Activated CD4-positive, alpha-beta T cell treated with anti-CD3 and anti-CD28 coated beads, Interleukin-2, amount 50 U/mL, for 24 hours (primary cell): ENCODE data around the gene CFAP54.
"Not testable (repeated sequence)": the region's sequence is repeated elsewhere in the genome, so short reads cannot be mapped to it uniquely, and the experiment has no call there.

ENCODE experiments used
- DNase-seq, 2 donors: peaks; one replicate each; pipeline ENCODE4 v3.0.0-alpha.2; 2020; ENCODE audit warnings: low read depth in 1 of 2, low spot score in 1 of 2

CFAP54 gene, protein sequence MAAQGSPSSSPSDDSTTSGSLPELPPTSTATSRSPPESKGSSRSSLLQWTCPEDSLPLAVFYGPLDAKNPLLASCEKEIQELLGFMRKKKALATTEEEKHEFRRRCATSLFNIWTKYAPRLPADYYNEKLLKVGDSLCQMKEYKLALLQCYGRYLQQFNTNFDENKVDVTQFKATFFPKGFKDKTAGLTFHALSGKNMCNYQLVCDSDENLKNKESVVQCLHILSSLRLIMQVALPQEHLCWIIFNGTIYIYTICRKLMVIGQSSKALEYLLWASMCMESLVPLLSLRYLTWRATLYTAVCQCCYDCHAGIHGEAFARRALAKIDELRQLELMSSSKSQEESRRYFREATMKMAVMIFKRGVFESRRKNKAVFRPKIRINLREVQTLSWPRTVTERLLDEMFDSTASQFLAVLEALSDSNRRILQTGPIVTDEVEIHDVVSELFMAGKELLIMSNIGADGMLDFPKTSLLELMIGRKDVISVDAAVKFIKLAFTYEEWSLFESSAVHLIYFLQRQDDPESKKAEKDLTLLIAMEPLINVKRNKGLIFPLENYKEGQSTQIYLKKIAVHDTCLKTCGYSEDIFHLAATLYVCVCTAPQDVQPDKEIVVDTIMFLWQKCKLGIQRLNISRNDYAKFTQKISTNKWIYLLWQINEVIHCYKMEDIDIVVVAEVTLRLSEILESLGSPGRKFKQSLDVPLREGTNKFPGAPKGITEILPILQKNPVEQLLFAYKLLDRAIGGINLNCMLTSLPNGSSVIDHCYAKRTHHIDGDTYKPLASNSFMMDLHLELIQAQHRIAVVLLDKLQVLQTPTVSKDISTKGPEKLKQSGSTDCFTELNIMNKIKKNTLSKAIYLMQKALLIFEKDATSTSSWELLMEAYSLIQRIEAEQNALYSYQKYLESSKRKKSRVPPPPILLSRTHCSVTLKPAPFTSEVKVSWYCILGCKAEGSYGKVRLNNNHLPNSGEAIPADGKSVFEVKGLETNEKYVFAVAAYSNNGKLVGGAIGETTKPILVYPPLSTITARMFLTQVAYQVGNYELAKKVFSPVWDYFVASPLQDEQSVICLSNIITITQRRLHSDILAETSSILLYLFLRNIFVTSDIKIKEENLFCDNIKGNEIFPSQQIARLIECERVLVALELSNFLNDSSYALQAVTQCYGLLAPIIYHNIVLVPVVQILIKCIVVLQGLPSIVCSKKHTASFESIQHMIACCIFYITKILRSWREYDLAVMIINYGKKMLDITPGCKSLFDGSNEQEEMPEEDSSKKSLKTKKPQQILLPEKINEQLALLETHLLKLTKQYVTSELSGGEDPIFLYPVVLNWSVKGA (N-terminal part only)

DNA sequence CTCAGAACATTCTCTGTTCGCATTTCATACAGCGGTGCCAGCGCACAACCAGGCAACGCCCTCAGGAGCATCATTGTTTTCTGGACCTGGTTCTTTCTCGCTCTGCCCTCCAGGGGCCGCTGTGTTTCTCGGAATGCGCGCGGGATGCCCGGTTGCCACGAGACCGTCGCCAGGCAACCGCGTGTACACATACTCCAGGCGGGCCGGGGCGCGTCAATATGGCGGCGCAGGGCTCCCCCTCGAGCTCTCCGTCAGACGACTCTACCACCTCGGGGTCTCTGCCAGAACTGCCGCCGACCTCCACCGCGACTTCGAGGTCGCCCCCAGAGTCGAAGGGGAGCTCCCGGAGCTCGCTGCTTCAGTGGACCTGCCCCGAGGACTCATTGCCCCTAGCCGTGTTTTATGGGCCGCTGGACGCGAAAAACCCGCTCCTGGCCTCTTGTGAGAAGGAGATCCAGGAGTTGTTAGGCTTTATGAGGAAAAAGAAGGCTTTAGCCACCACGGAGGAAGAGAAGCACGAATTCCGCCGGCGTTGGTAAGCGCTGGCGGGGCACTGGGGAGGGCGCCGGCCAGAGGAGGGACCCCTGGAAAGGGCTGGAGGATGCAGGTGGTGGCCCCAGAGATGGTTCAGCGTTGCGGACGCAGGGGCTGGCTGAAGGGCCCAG is at the start of gene CFAP54:
TSS of gene CFAP54 (plus strand) at position 186 of the 665 bp plus-strand sequence. CDS start at position 219, 33 bp downstream.
- peak; percentile 85 to 89 for DNase-seq

- no peak for DNase-seq
Measured at GRCh38 chr12:96441816-96442215, 47.6 kb upstream of the CFAP54 start.

- DNase-seq: no peak
Measured at GRCh38 chr12:96442906-96443305, 46.5 kb upstream of the CFAP54 start.

DNA sequence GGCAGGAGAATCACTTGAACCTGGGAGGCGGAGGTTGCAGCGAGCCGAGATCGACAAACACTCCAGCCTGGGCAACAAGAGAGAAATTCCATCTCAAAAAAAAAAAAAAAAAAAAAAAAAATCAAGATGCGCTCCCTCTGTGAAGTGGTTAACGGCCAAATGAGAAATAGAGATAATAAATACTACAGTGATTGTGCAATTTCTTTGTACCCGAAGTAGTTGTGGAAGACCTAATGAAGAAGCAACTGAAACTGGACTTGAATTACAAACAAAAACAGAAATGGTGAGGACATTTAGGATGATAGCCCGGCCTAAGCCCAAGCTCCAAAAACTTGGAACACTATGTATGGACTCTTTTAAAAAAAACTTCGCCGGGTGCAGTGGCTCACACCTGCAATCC is 45.0 kb upstream of the CFAP54 start:
- DNase-seq: no peak

- peak in 1 of 2 donors; percentile 66 for DNase-seq
Measured at GRCh38 chr12:96445691-96446583, 43.4 kb upstream of the CFAP54 start.

DNA sequence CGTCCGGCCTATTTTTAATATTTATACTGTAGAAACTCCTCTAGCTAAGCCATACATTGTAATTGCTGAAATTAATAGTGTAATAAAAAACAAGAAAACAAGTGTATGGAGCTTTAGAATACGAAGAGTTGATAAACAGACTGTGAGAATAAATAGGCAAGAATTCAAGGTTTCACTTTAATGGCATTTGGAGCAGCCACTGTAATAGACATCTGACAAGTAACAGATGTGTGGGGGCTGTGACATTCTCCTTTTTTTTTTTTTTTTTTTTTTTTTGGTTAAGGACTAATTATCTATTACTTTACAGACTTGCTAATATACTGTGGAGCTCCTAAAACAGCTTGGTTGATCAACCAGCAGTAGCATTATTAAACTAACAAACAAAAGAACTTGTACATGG is 42.1 kb upstream of the CFAP54 start:
- no peak for DNase-seq

GRCh38 chr12:96448300-96448699 is 41.1 kb upstream of the CFAP54 start:
- DNase-seq: no peak

DNA sequence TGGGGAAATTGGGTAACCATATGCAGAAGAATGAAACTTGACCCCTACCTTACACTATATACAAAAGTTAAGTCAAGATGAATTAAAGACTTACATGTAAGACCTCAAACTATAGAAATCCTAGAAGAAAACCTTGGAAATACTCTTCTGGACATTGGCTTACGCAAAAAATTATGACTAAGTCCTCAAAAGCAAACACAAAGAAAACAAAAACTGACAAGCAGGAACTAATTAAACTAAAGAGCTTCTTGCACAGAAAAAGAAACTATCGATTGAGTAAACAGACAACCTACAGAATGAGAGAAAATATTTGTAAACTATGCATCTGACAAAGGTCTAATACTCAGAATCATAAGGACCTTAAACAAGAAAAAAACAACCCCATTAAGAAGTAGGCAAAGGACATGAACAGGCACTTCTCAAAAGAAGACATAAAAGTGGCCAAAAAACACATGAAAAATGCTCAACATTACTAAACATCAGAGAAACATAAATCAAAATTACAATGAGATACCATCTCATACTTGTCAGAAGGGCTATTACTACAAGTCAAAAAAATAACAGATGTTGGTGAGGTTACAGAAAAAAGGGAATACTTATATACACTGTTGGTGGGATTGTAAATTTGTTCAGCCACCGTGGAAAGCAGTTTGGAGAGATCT is 37.0 kb upstream of the CFAP54 start:
- DNase-seq: no peak

DNA sequence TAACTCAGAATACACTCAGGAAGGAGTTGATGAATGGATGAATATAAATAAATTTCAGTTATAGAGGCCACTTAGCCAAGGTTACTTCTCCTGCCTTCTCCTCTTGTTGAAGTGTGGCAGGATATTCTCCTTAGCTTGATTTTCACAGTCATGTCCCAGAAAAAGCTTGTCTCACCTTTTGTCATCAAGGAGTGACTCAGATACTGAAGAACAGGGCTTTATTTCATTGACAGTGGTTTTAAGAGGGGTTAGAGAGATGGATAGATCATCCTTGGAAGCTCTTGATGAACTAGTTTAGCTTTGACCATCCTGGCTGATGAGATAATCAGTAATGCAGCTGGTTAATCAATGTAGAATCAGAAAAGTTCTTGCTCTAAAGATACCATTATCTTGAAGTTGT is 35.0 kb upstream of the CFAP54 start:
- DNase-seq: no peak

DNA sequence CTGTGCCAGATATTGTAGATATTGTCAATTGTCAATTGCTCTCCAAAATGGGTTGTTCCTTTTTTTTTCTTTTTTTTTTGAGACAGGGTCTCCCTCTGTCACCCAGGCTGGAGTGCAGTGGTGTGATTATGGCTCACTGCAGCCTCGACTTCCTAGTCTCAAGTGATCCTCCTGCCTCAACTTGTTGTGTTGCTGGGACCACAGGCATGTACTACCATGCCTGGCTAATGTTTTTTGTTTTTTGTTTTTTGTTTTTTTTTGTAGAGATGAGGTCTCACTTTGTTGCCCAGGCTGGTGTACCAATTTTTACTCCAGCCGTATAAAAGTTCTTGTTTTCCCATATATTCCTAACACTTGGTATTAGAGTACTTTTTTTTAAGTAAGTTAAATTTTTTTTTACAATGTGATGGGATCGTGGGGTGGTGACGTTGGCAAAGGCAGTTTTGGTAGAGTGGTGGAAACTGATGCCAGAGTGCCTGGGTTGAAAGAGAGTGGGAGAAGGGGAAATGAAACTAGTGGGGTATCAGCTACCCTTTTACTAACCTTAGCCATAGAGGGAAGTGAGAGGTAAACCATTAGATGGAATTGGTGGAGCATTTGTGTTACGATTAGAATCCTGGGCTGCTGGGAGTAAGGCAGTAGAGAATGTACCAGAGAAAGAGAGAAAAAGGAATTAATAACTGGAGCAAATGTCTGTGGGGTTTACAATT is 33.0 kb upstream of the CFAP54 start:
- DNase-seq: no peak

GRCh38 chr12:96457191-96457930 is 32.0 kb upstream of the CFAP54 start:
- DNase-seq: no peak

- not testable (repeated sequence) for DNase-seq
Measured at GRCh38 chr12:96459281-96459680, 30.1 kb upstream of the CFAP54 start.

DNA sequence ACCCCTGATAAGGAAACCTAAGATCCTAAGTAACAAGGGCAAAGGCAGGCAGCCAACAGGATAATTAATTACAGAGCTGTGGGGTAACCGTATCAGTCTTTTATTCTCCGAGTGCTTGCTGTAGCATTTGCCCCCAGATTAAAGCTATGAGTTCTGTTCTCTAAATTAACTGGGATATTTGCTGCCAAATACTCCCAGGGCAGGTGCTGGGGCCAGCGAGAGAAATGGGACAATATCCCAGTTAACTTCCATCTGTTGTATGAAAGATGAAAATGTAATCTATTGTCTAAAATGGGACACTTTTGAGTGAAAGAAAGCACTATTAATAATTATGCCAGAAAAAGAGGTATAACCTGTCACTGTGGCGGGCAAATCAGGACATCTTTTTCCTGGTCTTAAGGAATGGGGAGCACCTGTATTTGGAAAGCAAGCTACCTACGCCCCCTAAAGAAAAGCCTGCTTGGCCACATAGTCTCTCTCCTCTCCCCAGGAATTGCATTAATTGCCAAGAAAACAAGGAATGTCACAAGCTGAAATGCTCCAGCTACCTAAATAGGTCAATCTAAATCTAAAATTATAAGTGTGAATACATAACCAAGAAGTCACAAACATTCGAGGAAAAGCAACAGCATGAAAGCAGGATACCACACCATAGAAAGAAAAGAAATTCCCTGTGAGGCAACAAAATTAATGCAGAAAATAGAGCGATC is 26.7 kb upstream of the CFAP54 start:
- DNase-seq: no peak

- no peak for DNase-seq
Measured at GRCh38 chr12:96465896-96466295, 23.5 kb upstream of the CFAP54 start.

DNA sequence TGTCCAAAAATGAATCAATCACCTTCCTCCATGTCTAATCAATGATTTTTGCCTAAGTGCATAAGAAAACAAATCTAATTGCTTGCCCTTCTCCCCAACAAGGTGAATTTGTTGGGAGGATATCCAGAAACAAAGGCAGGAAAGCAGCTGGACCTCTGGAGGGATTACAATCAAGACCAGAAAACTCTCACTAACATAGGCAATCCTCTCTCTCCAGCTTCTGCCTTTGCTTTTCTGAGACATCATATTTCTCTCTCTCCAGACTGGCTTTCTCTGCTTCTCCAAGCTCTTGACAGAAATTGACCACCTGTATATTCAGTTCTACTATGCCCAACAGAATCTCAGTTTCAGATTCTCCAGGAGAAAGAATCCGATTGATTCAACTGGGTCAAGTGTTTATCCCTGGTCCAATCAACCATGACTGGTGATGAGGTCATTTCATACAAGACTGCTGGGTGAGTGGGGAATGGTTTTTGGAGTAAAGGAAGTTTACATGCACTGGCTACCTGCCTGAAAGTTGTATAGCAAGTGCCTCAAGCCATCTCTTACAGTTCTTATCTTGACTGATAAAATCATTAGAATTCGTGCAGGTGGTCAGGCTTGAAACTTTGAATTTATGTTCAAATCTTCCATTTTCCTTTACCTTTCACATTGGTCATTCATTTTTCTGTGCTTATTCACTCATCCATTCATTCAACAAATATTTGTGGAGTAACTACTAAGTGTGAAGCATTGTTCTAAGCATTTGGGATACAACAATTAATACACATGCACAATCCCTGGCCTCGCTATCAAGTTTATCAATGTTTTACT is 22.2 kb upstream of the CFAP54 start:
- DNase-seq: no peak

DNA sequence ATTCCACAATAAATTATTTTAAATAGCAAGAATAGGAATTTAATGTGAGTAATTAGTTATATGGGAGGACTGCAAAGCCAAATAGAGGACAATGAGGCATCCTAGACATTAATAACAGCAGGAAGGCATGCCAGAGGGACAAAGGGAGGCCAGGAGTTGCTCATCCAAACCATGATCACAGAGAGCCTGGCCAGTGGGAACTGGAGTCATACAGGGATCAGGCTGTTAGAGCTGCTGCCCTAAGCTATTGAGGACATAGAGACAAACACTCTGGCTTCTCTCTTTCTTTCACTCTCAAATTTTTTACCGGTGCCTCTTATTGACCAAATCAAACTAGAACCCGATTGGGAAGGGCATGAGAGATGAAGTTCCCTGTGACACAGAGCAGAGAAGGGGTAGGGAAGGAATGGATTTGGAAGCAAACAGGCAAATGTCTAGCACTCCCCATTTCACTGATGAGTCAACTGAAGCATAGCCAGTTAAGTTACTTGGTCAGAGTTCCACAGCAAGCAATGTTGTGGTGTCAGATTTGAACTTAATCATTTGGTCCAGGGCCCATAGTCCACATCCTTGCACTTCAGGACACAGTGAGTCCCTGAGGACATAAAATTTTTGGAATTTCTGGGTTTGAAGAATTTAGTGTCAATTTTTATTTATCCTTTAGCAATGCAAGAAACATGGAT is 17.9 kb upstream of the CFAP54 start:
- no peak for DNase-seq
